ENCODE results near the gene HAO1.
"Not testable (repeated sequence)": the region's sequence is repeated elsewhere in the genome, so short reads cannot be mapped to it uniquely, and the experiment has no call there.

The HAO1 gene

GRCh38 chr20:7843613-7844012 lies 96.6 kb downstream of the HAO1 start:
- Histone ChIP-seq H3K9ac (no peak overlapping the region), H3K27me3 (ENCODE audit: insufficient read depth, low read depth) (no peaks in the 10 kb centered on the region), H3K79me2 (ENCODE audit: insufficient read depth, low read depth) (no peaks in the 10 kb centered on the region), H3K36me3 (ENCODE audit: insufficient read depth) (no peaks in the 10 kb centered on the region), H3K4me3 (IDR thresholded peaks at IDR 0.05; ENCODE audit: insufficient read depth, low read depth, low read length) (no peak overlapping the region), H3K4me2 (no peak overlapping the region), H2AFZ (ENCODE audit: low read depth) (no peak overlapping the region), H4K20me1 (ENCODE audit: insufficient read depth) (no peaks in the 10 kb centered on the region), H3K27ac (no peak overlapping the region), H3K4me1 (ENCODE audit: low read depth, poor library complexity, severe bottlenecking) (no peaks in the 10 kb centered on the region)
- no peak for TF ChIP-seq CTCF (conservative IDR thresholded peaks at IDR 0.05; ENCODE audit: low read depth, low read length)

GRCh38 chr20:7841971-7842310 lies 98.3 kb downstream of the HAO1 start:
- H3K4me3 ChIP-seq (IDR thresholded peaks at IDR 0.05; ENCODE audit: insufficient read depth, low read depth, low read length) = no peak overlapping the region
- no peaks in the 10 kb centered on the region for H3K36me3 ChIP-seq (ENCODE audit: insufficient read depth)
- H3K9ac ChIP-seq = no peak overlapping the region
- TF ChIP-seq CTCF (conservative IDR thresholded peaks at IDR 0.05; ENCODE audit: low read depth, low read length) = no peak
- H2AFZ ChIP-seq (ENCODE audit: low read depth) = no peak overlapping the region
- no peak overlapping the region for H3K27ac ChIP-seq
- H3K27me3 ChIP-seq (ENCODE audit: insufficient read depth, low read depth) = no peaks in the 10 kb centered on the region
- no peaks in the 10 kb centered on the region for H3K79me2 ChIP-seq (ENCODE audit: insufficient read depth, low read depth)
- H4K20me1 ChIP-seq (ENCODE audit: insufficient read depth) = no peaks in the 10 kb centered on the region
- no peaks in the 10 kb centered on the region for H3K4me1 ChIP-seq (ENCODE audit: low read depth, poor library complexity, severe bottlenecking)
- no peak overlapping the region for H3K4me2 ChIP-seq

GRCh38 chr20:7841291-7841970 lies 98.8 kb downstream of the HAO1 start:
- Histone ChIP-seq H4K20me1 (ENCODE audit: insufficient read depth) (no peaks in the 10 kb centered on the region), H3K9ac (no peak overlapping the region), H3K79me2 (ENCODE audit: insufficient read depth, low read depth) (no peaks in the 10 kb centered on the region), H3K4me3 (IDR thresholded peaks at IDR 0.05; ENCODE audit: insufficient read depth, low read depth, low read length) (no peak overlapping the region), H3K36me3 (ENCODE audit: insufficient read depth) (no peaks in the 10 kb centered on the region), H3K4me2 (no peak overlapping the region), H3K27me3 (ENCODE audit: insufficient read depth, low read depth) (no peaks in the 10 kb centered on the region), H2AFZ (ENCODE audit: low read depth) (no peak overlapping the region), H3K4me1 (ENCODE audit: low read depth, poor library complexity, severe bottlenecking) (no peaks in the 10 kb centered on the region), H3K27ac (no peak overlapping the region)
- TF ChIP-seq CTCF (conservative IDR thresholded peaks at IDR 0.05; ENCODE audit: low read depth, low read length) = no peak

- Histone ChIP-seq H4K20me1 (ENCODE audit: insufficient read depth) (no peaks in the 10 kb centered on the region), H2AFZ (ENCODE audit: low read depth) (no peak overlapping the region), H3K27ac (no peak overlapping the region), H3K4me1 (ENCODE audit: low read depth, poor library complexity, severe bottlenecking) (no peaks in the 10 kb centered on the region), H3K79me2 (ENCODE audit: insufficient read depth, low read depth) (no peaks in the 10 kb centered on the region), H3K27me3 (ENCODE audit: insufficient read depth, low read depth) (no peaks in the 10 kb centered on the region), H3K4me2 (no peak overlapping the region), H3K9ac (no peak overlapping the region), H3K36me3 (ENCODE audit: insufficient read depth) (no peaks in the 10 kb centered on the region), H3K4me3 (IDR thresholded peaks at IDR 0.05; ENCODE audit: insufficient read depth, low read depth, low read length) (no peak overlapping the region)
- no peak for TF ChIP-seq CTCF (conservative IDR thresholded peaks at IDR 0.05; ENCODE audit: low read depth, low read length)
These were observed 104.2 kb downstream of the HAO1 start for GRCh38 chr20:7836076-7836475.

DNA sequence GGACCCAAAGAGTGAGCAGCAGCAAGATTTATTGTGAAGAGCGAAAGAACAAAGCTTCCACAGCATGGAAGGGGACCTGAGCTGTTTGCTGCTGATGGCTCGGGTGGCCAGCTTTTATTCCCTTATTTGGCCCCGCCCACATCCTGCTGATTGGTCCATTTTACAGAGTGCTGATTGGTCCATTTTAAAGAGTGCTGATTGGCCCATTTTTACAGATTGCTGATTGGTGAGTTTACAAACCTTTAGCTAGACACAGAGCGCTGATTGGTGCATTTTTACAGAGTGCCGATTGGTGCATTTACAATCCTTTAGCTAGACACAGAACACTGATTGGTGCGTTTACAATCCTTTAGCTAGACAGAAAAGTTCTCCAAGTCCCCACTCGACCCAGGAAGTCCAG lies 105.8 kb downstream of the HAO1 start:
- not testable (repeated sequence) for H4K20me1 ChIP-seq (ENCODE audit: insufficient read depth); H3K9ac ChIP-seq; H2AFZ ChIP-seq (ENCODE audit: low read depth); H3K36me3 ChIP-seq (ENCODE audit: insufficient read depth); H3K4me2 ChIP-seq; H3K4me3 ChIP-seq (IDR thresholded peaks at IDR 0.05; ENCODE audit: insufficient read depth, low read depth, low read length); H3K79me2 ChIP-seq (ENCODE audit: insufficient read depth, low read depth); H3K4me1 ChIP-seq (ENCODE audit: low read depth, poor library complexity, severe bottlenecking); H3K27me3 ChIP-seq (ENCODE audit: insufficient read depth, low read depth); H3K27ac ChIP-seq
